GM12892 (cell line): ENCODE results near the gene C6orf132.

Experiments
- POLR2AphosphoS5 ChIP-seq: IDR thresholded peaks from 2 replicates; pipeline ENCODE4 v1.6.1; 2011; ENCODE audit warnings: low read depth, low read length, control low read depth
- TAF1 ChIP-seq: IDR thresholded peaks from 2 replicates; pipeline ENCODE4 v1.6.1; 2011; ENCODE audit warnings: low read depth, mild to moderate bottlenecking, control low read depth, low read length, borderline replicate concordance

DNA sequence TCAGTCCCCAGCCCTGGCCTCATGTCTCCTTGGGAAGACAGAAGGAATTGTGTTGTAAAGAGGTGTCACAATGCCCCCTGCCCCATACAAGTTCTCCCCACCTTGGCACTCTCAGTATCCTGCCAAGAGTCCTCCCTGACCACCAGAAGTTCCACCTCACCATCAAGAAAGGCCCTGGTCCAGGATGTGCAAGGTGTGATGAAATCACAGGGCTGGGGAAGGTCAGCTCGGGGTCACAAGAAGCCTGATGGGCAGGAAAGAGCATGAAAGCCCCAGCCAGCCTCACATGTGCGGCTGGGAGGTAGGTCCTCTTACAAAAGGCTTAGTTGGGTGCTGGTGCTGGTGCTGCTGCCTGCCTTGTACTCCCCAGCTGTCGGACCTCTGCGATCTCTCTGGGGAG is 12.9 kb upstream of the C6orf132 start:
- TF ChIP-seq POLR2AphosphoS5 = no peak
- no peak for TF ChIP-seq TAF1
